CD4-positive, alpha-beta T cell treated with Interleukin-6 for 4 hours (primary cell): Measurements from ENCODE around the gene COL20A1.

Experiments
- DNase-seq: peaks from one replicate; pipeline ENCODE4 v3.0.0-alpha.2; 2020; ENCODE audit warnings: mixed read lengths

COL20A1 gene

DNA sequence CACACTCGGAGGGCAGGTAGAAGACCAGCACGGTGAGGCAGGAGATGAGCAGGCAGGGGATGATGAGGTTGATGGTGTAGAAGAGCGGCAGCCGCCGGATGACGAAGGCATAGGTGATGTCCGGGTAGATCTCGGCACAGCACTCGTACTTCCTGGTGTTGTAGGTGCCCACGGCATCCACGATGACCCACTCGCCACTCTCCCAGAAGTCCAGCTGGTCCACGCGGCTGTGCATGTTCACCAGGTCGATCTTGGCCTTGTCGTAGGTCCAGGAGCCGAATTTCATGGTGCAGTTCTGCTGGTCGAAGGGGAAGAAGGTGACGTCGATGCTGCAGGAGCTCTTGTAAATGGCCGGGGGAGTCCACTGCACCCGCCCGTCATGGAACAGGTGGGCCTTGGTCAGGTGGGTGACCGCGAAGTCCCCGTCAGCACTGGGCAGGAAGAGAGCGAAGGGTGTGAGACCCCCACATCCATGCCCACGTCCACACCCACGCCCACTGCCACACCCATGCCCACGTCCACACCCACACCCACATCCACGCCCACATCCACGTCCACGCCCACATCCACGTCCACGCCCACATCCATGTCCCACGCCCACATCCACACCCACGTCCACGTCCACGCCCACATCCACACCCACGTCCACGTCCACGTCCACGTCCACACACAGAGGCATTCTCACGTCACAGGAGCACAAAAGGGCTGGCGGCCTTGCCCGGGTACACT is 57.8 kb downstream of the COL20A1 start:
- no peak for DNase-seq

DNA sequence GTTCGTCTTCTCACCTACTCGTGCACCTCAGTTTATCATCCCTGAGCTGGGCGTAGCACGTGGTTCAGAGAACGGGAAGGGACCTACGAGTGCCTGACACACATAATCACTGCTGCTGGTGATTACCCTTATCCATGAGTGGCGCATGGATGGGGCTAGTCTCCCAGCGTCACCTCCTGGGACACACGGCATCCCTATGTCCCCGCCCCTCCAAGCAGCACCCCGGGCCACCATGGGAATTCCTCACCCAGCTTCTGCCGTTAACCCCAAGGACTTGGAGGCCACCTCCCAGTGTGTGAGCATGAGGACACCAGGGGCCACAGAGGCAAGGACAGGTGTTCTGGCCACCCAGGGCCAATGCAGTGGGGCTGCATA is 58.3 kb downstream of the COL20A1 start:
- no peak for DNase-seq

DNA sequence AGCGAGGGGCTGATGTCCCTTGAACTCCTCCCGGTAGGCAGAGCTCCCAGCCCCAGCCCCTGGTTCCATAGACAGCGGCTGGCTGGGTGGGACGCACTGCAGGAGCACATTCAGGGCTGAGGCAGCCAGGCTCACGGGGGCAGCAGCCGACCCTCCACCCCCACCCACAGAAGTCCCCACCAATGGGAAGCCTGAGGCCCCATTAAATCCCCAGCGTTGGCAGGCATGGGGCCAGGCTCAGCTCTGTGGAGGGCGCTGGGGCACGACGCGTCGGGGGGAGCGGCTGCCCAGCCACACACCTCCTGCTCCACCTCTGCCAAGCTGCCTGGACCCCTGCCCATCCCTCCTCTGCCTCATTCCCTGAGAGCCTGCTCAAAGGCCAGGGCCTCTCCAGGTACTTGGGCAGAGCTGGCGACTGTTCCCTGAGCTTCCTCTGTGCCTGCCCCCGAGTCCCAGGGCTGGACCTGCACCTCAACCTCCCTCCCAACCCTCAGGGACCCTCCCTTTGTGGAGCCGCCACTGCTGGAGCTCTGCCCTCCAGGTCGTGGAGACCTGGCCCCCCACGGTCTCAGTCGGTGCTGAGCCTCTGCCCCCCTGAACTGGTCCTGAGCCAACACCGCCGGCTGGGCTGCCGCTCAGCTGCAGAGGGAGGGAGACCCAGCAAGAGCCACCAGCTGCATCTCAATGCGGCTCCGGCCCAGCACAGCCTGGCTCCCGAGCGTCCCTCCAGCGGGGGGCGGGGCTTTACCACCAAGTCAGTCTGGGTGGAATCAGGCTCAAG is 59.0 kb downstream of the COL20A1 start:
- DNase-seq, result no peak

DNA sequence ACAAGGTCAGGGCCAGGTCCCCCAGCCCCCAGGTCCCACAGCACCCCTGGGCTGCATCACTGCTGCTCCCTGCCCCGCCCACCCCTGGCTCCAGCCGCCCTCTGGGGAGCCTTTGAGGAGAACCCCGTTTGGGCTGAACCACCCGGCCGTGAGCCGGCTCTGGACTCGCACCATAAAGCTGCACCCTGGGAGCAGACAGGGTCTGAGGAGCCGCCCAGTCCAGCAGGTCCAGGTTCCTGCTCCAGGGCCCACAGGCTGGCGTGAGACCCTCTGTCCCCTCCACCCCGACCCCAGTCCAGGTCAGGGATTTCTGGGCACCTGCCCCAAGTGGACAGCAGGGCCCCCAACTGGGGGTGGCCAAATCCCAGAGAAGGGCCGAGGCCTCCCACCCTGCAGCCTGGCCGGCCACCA is 59.8 kb downstream of the COL20A1 start:
- no peak for DNase-seq

DNA sequence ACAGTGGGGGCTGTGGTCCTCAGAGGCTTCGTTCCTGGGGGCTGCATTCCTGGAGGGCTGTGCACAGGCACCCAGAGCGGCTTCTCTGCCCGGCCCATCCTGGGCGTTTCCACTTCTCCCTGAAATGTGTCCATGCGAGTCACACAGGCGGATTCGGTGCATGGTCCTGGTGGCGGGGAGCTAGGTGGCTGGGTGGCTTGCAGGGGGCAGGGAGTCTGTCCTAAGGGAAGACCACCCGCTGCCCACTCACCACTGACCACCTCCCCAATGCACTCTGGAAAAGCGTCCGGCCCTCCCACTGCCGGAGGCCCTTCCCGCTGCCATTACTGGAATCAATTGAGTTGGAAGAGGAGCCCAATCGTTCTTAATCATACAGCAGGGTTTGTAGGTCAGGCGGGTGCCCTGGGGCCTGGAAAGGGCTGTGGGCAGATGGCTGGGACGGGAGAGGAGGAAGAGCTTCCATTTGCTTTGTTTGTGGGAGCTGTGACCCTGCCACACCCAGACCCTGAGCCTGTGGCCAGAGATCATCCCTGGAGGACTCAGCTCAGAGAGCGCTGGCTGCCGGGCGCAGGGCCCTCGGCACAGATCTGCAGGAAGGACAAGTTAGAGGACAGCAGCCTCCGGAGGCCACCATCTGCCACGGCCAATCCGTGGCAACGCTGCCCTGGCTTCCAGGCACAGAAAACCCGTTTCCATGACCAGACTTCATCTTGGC is 61.8 kb downstream of the COL20A1 start:
- no peak for DNase-seq

DNA sequence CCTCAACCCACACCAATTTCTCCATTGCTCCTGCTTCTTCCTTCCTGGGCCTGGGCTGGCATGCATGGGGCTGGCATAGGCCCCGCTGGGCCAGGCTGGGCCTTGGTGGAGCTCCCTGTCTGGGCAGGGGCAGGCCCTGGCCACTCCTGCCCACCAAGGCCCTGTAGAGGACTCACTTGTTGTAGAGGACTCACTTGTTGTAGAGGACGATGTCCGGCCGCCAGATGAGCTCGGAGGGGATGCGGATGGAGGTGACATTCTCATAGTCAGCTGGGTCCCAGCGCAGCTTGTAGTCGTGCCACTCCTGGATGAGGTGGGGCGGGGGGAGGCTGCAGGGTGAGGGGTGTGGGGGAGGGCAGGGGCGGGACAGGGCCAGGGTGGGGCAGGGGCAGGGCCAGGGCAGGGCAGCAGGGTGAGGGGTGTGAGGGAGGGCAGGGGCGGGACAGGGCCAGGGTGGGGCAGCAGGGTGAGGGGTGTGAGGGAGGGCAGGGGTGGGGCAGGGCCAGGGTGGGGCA is 62.9 kb downstream of the COL20A1 start:
- DNase-seq, result no peak

DNA sequence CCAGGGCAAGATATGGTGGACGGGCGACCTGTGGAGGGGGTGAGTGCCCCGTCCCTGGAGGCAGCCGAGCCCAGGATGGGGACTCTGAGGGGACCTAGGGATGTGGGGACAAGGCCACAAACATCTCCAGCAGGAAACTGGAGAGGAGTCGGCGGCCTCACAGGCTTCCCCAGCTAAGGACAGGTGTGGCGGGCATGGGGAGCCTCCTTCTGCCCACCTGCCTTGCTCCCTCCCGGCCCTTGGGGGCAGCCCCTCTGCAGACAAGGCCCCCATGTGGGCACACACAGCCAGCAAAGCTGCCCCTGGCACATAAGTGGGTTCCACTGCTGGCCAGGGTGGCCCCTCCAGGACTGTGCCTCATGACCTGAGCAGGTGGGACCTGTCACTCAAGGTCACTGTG is 63.5 kb downstream of the COL20A1 start:
- DNase-seq, result no peak

DNA sequence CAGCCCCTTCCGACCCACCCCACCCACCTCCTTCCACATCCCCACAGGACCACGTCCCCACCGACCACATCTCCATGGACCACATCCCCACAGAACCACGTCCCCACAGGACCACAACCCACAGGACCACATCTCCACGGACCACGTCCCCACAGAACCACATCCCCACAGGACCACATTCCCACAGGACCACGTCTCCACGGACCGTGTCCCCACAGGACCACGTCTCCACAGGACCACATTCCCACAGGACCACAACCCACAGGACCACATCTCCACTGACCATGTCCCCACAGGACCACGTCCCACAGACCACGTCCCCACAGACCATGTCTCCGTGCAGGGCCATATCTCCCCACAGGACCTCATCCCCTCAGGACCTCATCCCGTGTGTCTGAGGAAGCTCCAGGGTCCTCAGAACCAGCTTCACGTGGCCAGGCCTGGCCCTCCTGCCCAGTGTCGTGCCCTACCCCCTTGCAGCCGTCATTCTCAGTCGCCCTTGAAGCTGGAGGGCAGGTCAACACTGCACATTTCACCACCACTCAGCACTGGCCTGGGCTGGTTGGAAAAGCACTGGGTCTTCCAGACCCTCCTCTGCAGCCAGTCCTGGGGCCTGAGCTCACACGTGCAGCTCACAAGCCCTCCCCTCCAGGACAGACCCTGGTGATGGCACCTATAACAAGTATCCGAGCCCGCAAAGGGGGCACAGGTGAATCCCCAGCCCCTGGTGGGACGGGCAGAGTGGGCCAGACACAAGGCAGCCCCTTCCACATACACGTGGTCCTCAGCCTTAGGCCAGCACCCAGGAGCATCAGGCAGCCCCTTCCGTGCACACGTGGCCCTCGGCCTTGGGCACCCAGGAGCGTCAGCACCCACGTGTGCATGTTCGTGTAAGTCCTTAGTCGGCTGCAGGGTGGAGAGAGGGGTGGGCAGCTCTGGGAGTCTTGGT is 64.2 kb downstream of the COL20A1 start:
- no peak for DNase-seq

DNA sequence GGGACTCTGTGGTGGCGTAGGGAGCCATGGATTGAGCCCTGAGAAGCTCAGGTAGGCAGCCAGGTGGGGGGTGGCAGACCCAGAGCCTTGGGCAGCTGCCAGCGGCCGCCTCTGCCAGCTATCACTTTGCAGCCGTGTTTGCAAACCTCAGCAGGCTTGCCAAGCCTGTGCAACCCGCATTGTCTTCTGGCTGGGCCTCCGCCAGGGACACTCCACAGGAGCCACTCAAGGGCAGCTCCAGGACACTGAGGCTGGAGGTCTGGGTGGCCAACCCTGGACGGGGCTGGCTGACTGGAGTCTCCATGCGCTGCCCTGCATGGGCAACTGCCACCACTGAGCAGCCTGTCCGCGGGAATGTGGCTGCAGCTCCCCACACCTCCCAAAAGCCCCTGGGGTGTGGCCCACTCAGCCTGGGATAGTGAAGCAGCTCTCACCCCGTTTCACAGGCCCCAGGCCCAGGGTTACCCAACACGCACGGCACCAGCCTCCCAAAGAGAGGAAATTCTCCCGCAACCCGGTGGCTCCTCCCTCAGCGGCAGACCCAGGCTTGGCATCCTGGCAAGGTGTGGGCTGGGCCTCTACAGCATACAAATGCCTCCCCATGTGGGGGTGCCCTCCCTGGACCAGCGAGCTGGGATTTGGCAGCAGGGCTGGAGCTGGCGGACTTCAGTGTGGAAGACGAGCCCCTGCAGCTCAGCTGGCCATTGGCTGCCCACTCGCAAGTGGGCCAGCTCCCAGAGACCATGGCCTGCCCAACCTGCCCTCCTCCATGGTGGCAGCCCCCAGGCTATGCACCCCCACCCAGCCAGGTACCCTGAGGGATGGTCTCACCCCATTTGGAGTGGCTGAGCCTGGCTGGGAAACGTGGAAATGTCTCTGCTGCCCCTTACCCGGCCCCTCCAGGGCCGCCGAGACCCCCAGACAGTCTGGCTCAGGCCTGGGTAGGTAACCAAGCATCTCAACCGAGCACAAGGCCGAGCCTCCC is 65.2 kb downstream of the COL20A1 start:
- DNase-seq, result no peak

DNA sequence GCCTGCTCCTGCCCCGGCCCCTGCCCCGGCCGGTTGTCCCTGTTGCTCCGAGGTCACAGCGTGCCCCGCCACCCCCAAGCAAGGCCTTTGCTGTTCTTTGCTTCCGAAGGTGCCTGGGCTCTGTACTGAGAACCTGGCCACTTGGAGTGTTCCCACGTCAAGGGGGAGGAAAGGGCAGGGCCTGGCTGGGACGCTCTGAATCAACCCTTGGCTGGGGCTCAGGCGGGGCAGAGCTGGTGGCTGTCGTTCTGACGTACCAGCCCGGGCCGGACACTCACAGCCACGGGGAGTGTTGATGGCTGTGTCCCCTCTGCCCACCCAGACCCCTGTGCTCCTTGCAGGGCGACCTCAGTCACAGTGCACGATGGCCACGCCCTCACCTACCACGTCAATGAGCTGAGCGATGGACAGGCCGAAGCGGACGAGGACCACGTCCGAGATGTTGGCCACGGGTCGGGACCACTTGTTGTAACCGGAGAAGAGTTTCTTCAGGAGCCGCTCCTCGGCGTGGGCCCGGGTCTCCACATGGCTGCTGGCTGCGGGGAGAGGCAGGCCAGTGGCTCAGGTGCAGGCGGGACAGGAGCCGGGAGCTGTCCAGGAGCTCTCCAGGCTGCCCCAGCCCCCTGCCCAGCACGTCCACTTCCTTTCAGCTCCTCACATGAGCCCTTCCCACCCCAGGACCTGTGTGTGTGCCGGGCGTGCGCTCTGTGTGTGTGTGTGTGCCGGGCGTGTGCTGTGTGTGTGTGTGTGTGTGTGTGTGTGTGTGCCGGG is 66.4 kb downstream of the COL20A1 start:
- no peak for DNase-seq

DNA sequence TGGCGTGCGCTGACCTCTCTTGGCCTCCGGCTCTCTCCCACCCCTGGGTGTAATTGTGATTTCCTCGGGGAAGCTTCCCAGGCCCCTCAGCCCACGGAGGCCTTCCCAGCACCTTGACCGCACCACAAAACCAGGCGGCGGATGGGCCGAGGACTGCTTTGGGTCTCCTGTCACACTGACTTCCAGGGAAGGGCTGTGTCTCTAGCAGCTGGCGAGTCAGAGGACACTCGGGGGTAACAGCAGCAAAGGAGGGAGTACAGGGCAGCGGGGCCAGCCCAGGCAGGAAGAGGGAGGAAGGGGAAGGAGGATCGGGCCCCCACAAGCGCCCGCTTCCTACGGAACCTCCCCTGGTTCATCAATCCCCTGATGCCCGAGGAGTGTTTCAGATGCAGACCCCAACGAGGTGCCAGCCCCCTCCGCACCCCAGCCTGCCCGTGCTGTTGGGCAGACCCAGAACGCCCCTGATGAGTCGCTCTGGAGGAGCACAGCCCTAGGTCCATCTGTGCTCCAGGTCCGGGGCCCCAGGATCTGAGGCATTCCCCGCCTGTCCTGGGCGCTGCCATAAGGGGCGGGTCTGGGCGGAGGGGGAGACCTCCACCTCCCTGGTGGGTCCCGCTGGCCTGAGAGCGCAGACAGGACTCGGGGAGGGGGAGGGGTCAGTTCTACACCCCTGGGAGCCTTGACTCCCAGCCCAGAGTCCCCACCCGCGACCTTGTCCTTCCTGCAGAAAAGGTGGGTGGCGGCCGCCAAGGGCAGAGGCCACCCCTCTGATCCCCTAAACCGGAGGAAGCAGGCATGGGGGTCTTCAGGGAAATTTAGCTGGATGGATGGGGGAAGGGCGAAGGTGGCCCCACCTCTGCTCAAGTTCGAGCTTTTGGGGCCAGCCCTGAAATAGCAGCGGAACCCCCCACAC is 67.2 kb downstream of the COL20A1 start:
- no peak for DNase-seq

DNA sequence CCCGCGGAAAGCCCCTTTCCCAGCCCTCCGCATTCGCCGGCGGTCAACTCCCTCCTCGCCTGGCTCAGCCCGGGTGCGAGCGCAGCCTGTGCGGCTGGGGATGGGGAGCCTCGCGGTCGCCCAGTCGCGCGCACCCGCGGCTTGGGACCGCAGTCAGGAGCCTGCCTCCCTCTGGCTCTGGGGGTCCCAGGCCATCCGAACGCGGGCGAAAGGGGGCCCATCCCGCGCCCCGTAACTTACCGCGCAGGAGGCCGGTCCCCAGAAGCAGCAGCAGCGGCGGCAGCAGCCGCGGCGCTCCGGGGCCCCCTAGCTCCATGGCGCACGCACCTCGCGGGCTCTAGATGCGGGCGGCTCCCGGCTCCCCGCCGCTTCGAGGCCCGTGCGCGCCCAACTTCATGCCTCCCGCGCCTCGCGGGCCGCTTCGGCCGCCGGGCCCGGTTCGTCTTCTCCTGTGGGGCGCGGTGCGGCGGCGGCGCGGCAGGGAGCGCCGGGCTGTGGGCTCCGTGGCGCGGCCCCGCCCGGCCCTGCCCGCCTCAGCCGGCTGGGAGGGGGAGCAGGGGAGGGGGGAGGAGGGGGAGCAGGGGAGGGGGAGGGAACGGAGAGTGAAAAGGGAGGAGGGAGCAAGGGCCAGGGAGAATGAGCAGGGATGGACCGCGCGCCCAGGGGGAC is 68.0 kb downstream of the COL20A1 start, which contains the start of gene CHRNA4:
CHRNA4 (minus strand) TSS at position 500 of the 669 bp plus-strand sequence; CDS start at position 316, 184 bp downstream.
- no peak for DNase-seq

DNA sequence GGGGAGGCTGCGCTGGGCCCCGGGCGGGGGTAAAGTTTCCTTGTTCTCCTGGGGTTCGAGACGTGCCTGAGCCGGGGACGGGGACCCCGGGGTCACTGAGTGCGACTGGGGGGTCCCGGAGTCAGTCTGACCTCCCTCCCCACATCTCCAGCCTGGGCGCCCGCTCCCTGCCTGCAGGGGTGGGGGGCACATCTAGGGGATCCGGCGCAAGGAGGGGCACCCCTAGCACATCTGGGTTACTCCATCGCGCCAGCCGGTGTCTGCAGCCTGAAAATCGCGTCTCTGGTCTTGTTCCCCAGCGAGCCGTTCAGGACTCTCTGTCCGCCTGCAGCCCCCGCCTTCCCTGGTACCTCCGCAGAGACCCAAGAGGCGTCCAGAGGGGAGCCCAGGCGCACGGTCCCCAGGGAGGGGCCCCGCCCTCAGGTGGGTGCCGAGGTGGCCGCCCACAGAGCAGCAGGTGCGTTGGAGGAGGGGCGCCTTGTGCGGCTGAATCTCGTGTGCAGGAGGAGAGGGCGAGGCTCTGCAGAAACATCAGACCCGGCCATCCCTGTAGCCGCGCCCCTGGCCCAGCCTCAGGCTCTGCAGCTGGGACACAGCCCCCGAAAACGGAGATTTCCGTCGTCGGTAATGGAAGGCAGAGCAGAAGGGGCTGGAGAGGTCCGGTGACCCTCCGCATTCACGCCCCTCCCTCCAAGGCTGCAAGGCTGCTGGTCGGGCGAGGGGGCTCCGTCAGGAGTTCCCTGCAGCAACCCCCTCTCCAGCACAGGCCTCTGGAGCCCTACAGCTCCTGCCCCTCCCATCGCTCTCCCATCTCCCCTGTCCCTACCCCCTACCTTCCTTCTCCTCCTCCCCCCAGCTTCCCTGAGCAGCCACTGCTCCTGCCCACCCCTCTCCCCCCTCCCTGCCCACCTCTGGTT is 68.8 kb downstream of the COL20A1 start:
- no peak for DNase-seq

DNA sequence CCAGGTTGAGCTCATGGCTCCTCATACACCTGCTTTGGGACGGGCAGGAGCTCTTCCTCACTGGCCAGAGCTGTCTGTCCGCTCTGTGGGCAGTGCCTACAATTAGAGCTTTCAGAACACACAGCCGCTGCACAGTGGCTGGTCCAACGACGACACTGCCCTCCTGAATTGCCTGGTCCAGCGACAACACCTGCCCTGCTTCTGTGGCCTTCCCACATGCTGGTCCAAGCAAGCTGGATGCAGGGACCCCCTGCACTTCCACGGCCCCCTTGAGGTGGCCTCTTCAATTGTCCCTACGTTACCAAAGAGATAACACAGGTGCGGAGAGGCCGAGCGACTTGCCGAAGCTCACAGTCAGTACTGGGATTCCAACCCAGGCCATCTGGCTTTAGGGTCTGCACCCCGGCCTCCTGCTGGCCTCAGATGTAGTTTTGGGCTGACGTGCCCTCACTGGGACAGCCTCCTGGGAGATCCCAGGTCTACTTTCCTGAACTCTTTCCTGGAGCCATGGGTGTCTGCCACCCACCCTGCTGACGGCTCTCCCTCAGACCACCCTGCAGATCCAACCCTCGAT is 69.5 kb downstream of the COL20A1 start:
- DNase-seq, result no peak

DNA sequence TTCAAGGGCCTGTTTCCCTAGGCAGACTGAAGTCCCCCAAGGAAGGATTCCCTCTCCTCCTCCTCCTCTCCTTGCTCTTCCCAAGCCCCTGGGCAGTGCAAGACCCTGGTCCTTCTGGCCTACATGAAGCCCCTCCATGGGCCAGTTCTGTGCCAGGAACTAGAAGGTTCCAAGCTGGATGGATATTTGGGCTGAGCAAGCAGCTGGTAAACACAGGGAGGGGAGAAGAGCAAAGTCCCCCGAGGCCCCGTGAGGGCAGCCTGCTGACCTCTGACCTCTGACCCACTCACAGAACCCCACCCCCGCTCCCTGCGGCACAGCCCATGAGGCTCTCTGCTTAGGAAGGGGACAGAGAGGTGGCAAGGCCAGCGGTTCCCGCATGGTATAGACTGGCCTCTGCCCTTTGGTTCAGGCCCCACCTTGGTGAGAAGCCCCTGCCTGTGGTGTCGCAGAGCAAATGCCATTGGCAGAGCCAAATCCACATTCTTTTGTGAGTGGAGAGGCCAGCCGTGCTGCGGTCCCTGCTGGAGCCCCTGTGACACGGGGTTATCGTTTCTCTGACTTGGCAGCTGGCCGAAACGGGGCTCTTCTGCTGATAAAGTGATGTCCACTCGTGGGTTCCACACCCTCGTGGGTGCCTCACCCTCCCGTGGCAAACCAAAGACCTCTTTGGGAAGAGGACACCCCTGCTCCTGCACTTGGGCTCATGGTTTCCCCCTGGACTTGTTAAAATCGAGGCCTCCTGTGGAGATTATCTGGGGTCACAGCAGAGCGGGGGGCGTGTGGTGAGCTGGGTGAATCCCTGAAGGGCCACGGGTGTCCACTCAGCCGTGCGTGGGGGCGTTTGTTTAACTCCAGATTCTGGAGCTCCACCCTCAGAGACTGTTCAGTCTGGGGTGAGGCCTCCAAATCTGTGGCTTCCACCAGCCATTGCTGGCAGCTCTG is 70.3 kb downstream of the COL20A1 start:
- no peak for DNase-seq
